ENCODE data around the gene SAPCD1.

Gene SAPCD1

GRCh38 chr6:31717499-31718222 is 44.8 kb upstream of the SAPCD1 start:
- H2BK12ac ChIP-seq (ENCODE audit: low read length) = peak overlapping the region; percentile 34
- H3K27ac ChIP-seq (ENCODE audit: low read depth, low read length) = peak overlapping the region; percentile 23
- H2AFZ ChIP-seq (ENCODE audit: insufficient read depth, low read length, poor library complexity) = no peak overlapping the region
- DNase-seq = peak; percentile 86 to 87
- no CpG with 5 or more reads among the region's 10 CpGs for WGBS (ENCODE audit: extremely low coverage, insufficient coverage, insufficient read length)
- H3K9me3 ChIP-seq (ENCODE audit: insufficient read depth, low read depth, low read length) = no peaks in the 10 kb centered on the region
- peaks cover 5% of the 10 kb centered on the region for H3K79me1 ChIP-seq (ENCODE audit: low read length)
- no peak overlapping the region for H4K8ac ChIP-seq (ENCODE audit: low read depth, low read length)
- H3K4ac ChIP-seq (ENCODE audit: low read depth, low read length) = no peak overlapping the region
- H3K23ac ChIP-seq (ENCODE audit: low read length) = no peak overlapping the region
- H2BK5ac ChIP-seq (ENCODE audit: low read depth, low read length, poor library complexity) = no peak overlapping the region
- peaks cover 27 to 29% of the 10 kb centered on the region in 2 experiments for H3K4me1 ChIP-seq (ENCODE audit: control insufficient read depth in 1 of 2, insufficient read depth in 2 of 2, low read length in 2 of 2)
- H4K91ac ChIP-seq (ENCODE audit: low read depth, low read length) = peak overlapping the region; percentile 56
- no peak overlapping the region for H3K4me3 ChIP-seq (ENCODE audit: low read depth, low read length)
- H2BK120ac ChIP-seq (ENCODE audit: insufficient read depth, low read length, poor library complexity) = no peak overlapping the region
- H3K14ac ChIP-seq (ENCODE audit: low read length) = no peak overlapping the region
- H3K9ac ChIP-seq (ENCODE audit: low read length) = no peak overlapping the region
- H3K4me2 ChIP-seq (ENCODE audit: low read length) = no peak overlapping the region
- no peak overlapping the region for H2AK5ac ChIP-seq (ENCODE audit: low read length)
- no peak overlapping the region for H4K12ac ChIP-seq (ENCODE audit: low read depth, low read length)
- no peaks in the 10 kb centered on the region for H3K79me2 ChIP-seq (ENCODE audit: control insufficient read depth, insufficient read depth, low read length, poor library complexity)
- no peaks in the 10 kb centered on the region for H3K36me3 ChIP-seq (ENCODE audit: control insufficient read depth in 1 of 2, insufficient read depth in 2 of 2, low read length in 2 of 2)
- H3K18ac ChIP-seq (ENCODE audit: low read length) = no peak overlapping the region
- no peaks in the 10 kb centered on the region for H3K27me3 ChIP-seq (ENCODE audit: insufficient read depth, low read length)

- Histone ChIP-seq H3K27me3 (ENCODE audit: insufficient read depth, low read length) (no peaks in the 10 kb centered on the region), H2AFZ (ENCODE audit: insufficient read depth, low read length, poor library complexity) (no peak overlapping the region), H3K79me1 (ENCODE audit: low read length) (peaks cover 5% of the 10 kb centered on the region), H3K4ac (ENCODE audit: low read depth, low read length) (no peak overlapping the region), H3K4me1 (ENCODE audit: control insufficient read depth in 1 of 2, insufficient read depth in 2 of 2, low read length in 2 of 2) (peaks cover 27 to 29% of the 10 kb centered on the region in 2 experiments), H3K9me3 (ENCODE audit: insufficient read depth, low read depth, low read length) (no peaks in the 10 kb centered on the region), H3K14ac (ENCODE audit: low read length) (no peak overlapping the region), H3K4me3 (ENCODE audit: low read depth, low read length) (no peak overlapping the region), H3K36me3 (ENCODE audit: control insufficient read depth in 1 of 2, insufficient read depth in 2 of 2, low read length in 2 of 2) (no peaks in the 10 kb centered on the region), H3K9ac (ENCODE audit: low read length) (no peak overlapping the region), H2BK120ac (ENCODE audit: insufficient read depth, low read length, poor library complexity) (no peak overlapping the region), H2AK5ac (ENCODE audit: low read length) (no peak overlapping the region), H2BK5ac (ENCODE audit: low read depth, low read length, poor library complexity) (no peak overlapping the region), H2BK12ac (ENCODE audit: low read length) (no peak overlapping the region), H3K18ac (ENCODE audit: low read length) (no peak overlapping the region), H4K91ac (ENCODE audit: low read depth, low read length) (no peak overlapping the region), H3K4me2 (ENCODE audit: low read length) (no peak overlapping the region), H3K79me2 (ENCODE audit: control insufficient read depth, insufficient read depth, low read length, poor library complexity) (no peaks in the 10 kb centered on the region), H3K27ac (ENCODE audit: low read depth, low read length) (peak overlapping the region; percentile 13), H3K23ac (ENCODE audit: low read length) (no peak overlapping the region), H4K8ac (ENCODE audit: low read depth, low read length) (no peak overlapping the region), H4K12ac (ENCODE audit: low read depth, low read length) (no peak overlapping the region)
- no CpG with 5 or more reads among the region's 1 CpG for WGBS (ENCODE audit: extremely low coverage, insufficient coverage, insufficient read length)
- peak; percentile 81 to 94 for DNase-seq
These were observed 44.2 kb upstream of the SAPCD1 start for GRCh38 chr6:31718265-31718664.

GRCh38 chr6:31719001-31719400 is 43.5 kb upstream of the SAPCD1 start:
- Histone ChIP-seq H3K79me2 (ENCODE audit: control insufficient read depth, insufficient read depth, low read length, poor library complexity) (no peaks in the 10 kb centered on the region), H3K9ac (ENCODE audit: low read length) (no peak overlapping the region), H3K14ac (ENCODE audit: low read length) (peak overlapping the region; percentile 21), H2BK5ac (ENCODE audit: low read depth, low read length, poor library complexity) (no peak overlapping the region), H4K8ac (ENCODE audit: low read depth, low read length) (peak overlapping the region; percentile 6), H4K12ac (ENCODE audit: low read depth, low read length) (no peak overlapping the region), H2AFZ (ENCODE audit: insufficient read depth, low read length, poor library complexity) (no peak overlapping the region), H3K9me3 (ENCODE audit: insufficient read depth, low read depth, low read length) (no peaks in the 10 kb centered on the region), H2BK120ac (ENCODE audit: insufficient read depth, low read length, poor library complexity) (peak overlapping the region; percentile 33), H2AK5ac (ENCODE audit: low read length) (peak overlapping the region; percentile 6), H3K27ac (ENCODE audit: low read depth, low read length) (no peak overlapping the region), H3K4me1 (ENCODE audit: control insufficient read depth in 1 of 2, insufficient read depth in 2 of 2, low read length in 2 of 2) (peaks cover 21 to 27% of the 10 kb centered on the region in 2 experiments), H3K27me3 (ENCODE audit: insufficient read depth, low read length) (no peaks in the 10 kb centered on the region), H3K4ac (ENCODE audit: low read depth, low read length) (no peak overlapping the region), H3K18ac (ENCODE audit: low read length) (no peak overlapping the region), H2BK12ac (ENCODE audit: low read length) (peak overlapping the region; percentile 37), H3K4me2 (ENCODE audit: low read length) (no peak overlapping the region), H3K4me3 (ENCODE audit: low read depth, low read length) (no peak overlapping the region), H4K91ac (ENCODE audit: low read depth, low read length) (peak overlapping the region; percentile 82), H3K23ac (ENCODE audit: low read length) (no peak overlapping the region), H3K36me3 (ENCODE audit: control insufficient read depth in 1 of 2, insufficient read depth in 2 of 2, low read length in 2 of 2) (no peaks in the 10 kb centered on the region), H3K79me1 (ENCODE audit: low read length) (peaks cover 3% of the 10 kb centered on the region)
- no CpG with 5 or more reads among the region's 6 CpGs for WGBS (ENCODE audit: extremely low coverage, insufficient coverage, insufficient read length)
- no peak for DNase-seq

GRCh38 chr6:31720196-31720770 is 42.2 kb upstream of the SAPCD1 start:
- Histone ChIP-seq H2AFZ (ENCODE audit: insufficient read depth, low read length, poor library complexity) (no peak overlapping the region), H3K4me3 (ENCODE audit: low read depth, low read length) (no peak overlapping the region), H3K9me3 (ENCODE audit: insufficient read depth, low read depth, low read length) (no peaks in the 10 kb centered on the region), H3K36me3 (ENCODE audit: control insufficient read depth in 1 of 2, insufficient read depth in 2 of 2, low read length in 2 of 2) (peaks cover 0 to 2% of the 10 kb centered on the region in 2 experiments), H3K14ac (ENCODE audit: low read length) (no peak overlapping the region), H2BK120ac (ENCODE audit: insufficient read depth, low read length, poor library complexity) (no peak overlapping the region), H4K91ac (ENCODE audit: low read depth, low read length) (peak overlapping the region; percentile 3), H3K4ac (ENCODE audit: low read depth, low read length) (no peak overlapping the region), H3K79me1 (ENCODE audit: low read length) (peaks cover 3% of the 10 kb centered on the region), H3K9ac (ENCODE audit: low read length) (no peak overlapping the region), H3K27ac (ENCODE audit: low read depth, low read length) (peak overlapping the region; percentile 3), H2BK5ac (ENCODE audit: low read depth, low read length, poor library complexity) (no peak overlapping the region), H3K18ac (ENCODE audit: low read length) (no peak overlapping the region), H2AK5ac (ENCODE audit: low read length) (no peak overlapping the region), H4K12ac (ENCODE audit: low read depth, low read length) (no peak overlapping the region), H4K8ac (ENCODE audit: low read depth, low read length) (no peak overlapping the region), H3K4me2 (ENCODE audit: low read length) (no peak overlapping the region), H3K79me2 (ENCODE audit: control insufficient read depth, insufficient read depth, low read length, poor library complexity) (no peaks in the 10 kb centered on the region), H2BK12ac (ENCODE audit: low read length) (no peak overlapping the region), H3K4me1 (ENCODE audit: control insufficient read depth in 1 of 2, insufficient read depth in 2 of 2, low read length in 2 of 2) (peaks cover 17 to 23% of the 10 kb centered on the region in 2 experiments), H3K27me3 (ENCODE audit: insufficient read depth, low read length) (no peaks in the 10 kb centered on the region), H3K23ac (ENCODE audit: low read length) (no peak overlapping the region)
- no CpG with 5 or more reads among the region's 5 CpGs for WGBS (ENCODE audit: extremely low coverage, insufficient coverage, insufficient read length)
- DNase-seq = peak; percentile 95 to 97

Measured in trophoblast cell (in vitro differentiated cells and primary cell).